ENCODE results near the gene DHX57.

DHX57 gene

DNA sequence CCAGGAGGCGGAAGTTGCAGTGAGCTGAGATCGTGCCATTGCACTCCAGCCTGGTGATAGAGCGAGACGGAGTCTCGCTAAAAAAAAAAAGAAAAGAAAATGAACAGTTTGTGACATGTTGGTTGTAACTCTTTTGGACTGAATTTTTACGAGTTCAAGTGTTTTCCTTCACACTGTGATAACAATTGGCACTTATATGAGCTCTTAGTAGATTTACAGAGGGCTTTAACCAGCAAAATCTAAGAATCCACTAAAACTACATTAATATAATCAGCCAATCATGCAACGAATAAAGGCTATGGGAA, 99.9 kb downstream of the DHX57 start:
- no peaks in the 10 kb centered on the region for H3K36me3 ChIP-seq
- peaks cover 26% of the 10 kb centered on the region for H3K27me3 ChIP-seq
- no peak overlapping the region for H3K27ac ChIP-seq
- TF ChIP-seq, protein P1, sequence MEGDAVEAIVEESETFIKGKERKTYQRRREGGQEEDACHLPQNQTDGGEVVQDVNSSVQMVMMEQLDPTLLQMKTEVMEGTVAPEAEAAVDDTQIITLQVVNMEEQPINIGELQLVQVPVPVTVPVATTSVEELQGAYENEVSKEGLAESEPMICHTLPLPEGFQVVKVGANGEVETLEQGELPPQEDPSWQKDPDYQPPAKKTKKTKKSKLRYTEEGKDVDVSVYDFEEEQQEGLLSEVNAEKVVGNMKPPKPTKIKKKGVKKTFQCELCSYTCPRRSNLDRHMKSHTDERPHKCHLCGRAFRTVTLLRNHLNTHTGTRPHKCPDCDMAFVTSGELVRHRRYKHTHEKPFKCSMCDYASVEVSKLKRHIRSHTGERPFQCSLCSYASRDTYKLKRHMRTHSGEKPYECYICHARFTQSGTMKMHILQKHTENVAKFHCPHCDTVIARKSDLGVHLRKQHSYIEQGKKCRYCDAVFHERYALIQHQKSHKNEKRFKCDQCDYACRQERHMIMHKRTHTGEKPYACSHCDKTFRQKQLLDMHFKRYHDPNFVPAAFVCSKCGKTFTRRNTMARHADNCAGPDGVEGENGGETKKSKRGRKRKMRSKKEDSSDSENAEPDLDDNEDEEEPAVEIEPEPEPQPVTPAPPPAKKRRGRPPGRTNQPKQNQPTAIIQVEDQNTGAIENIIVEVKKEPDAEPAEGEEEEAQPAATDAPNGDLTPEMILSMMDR (IDR thresholded peaks at IDR 0.05), result no peak
- H3K9me3 ChIP-seq, result no peaks in the 10 kb centered on the region
- H3K4me1 ChIP-seq (ENCODE audit: control insufficient read depth in 1 of 2, insufficient read depth in 1 of 2, low read depth in 1 of 2, low read length in 1 of 2), result peaks cover 10 to 15% of the 10 kb centered on the region in 2 experiments
- H3K4me3 ChIP-seq (ENCODE audit: low read depth in 1 of 2, low read length in 1 of 2), result no peak overlapping the region

DNA sequence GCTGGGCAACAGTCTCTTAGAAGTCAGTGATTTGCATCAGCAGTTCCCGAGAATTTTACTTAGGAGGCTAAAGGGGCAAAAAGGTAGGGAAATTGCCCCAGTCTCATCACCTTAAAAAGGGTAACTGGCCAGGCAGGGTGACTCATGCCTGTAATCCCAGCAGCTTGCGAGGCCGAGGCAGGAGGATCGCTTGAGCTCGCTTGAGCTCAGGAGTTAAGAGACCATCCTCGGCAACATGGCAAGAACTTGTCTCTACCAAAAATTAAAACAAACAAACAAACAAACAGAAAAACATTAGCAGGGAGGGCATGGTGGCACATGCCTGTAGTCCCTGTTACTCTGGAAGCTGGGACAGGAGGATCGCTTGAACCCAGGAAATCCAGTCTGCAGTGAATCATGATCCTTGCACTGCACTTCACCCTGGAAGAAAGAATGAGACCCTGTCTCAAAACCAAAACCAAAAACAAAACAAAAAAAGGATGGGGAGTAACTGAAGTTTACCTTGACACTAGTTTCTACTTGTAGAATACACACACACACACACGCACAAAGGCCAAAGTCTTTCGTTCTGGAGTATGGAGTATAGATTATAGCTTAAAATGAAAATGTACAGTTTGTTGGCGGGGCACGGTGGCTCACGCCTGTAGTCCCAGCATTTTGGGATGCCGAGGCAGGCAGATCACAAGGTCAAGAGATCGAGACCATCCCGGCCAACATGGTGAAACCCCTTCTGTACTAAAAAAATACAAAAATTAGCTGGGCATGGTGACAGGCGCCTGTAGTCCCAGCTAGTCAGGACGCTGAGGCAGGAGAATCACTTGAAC, 100.4 kb downstream of the DHX57 start:
- Histone ChIP-seq H3K4me1 (ENCODE audit: control insufficient read depth in 1 of 2, insufficient read depth in 1 of 2, low read depth in 1 of 2, low read length in 1 of 2) (peaks cover 10 to 15% of the 10 kb centered on the region in 2 experiments), H3K27ac (no peak overlapping the region), H3K4me3 (ENCODE audit: low read depth in 1 of 2, low read length in 1 of 2) (no peak overlapping the region), H3K27me3 (peaks cover 26% of the 10 kb centered on the region), H3K36me3 (no peaks in the 10 kb centered on the region), H3K9me3 (no peaks in the 10 kb centered on the region)
- TF ChIP-seq, protein P1 (IDR thresholded peaks at IDR 0.05), result no peak

DNA sequence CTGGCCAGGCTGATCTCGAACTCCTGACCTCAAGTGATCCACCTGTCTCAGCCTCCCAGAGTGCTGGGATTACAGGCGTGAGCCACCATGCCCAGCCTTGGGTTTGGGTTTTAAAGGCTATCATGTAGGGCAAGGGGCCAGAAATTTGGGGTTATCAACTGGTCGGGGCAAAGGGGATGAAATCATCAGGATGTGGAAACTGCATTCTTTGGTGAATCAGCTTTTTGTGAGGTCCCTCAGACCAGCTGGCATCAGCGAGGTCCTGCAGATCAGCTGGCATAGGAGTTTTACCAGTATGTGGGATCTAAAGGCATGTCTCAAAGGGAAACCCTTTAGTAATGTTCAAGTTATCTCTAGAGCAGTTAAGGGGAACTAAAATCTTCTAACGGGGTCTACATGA, 104.1 kb downstream of the DHX57 start:
- Histone ChIP-seq H3K4me1 (ENCODE audit: control insufficient read depth in 1 of 2, insufficient read depth in 1 of 2, low read depth in 1 of 2, low read length in 1 of 2) (no peaks in the 10 kb centered on the region), H3K36me3 (no peaks in the 10 kb centered on the region), H3K27me3 (peaks cover 19% of the 10 kb centered on the region), H3K4me3 (ENCODE audit: low read depth in 1 of 2, low read length in 1 of 2) (no peak overlapping the region), H3K27ac (no peak overlapping the region), H3K9me3 (no peaks in the 10 kb centered on the region)
- TF ChIP-seq, protein P1 (IDR thresholded peaks at IDR 0.05), result no peak

GRCh38 chr2:38765551-38765950, 110.2 kb downstream of the DHX57 start:
- no peak overlapping the region for H3K4me3 ChIP-seq (ENCODE audit: low read depth in 1 of 2, low read length in 1 of 2)
- TF ChIP-seq, protein P1 (IDR thresholded peaks at IDR 0.05), result no peak
- no peaks in the 10 kb centered on the region for H3K36me3 ChIP-seq
- H3K27me3 ChIP-seq, result no peaks in the 10 kb centered on the region
- no peaks in the 10 kb centered on the region for H3K4me1 ChIP-seq (ENCODE audit: control insufficient read depth in 1 of 2, insufficient read depth in 1 of 2, low read depth in 1 of 2, low read length in 1 of 2)
- no peaks in the 10 kb centered on the region for H3K9me3 ChIP-seq
- no peak overlapping the region for H3K27ac ChIP-seq

DNA sequence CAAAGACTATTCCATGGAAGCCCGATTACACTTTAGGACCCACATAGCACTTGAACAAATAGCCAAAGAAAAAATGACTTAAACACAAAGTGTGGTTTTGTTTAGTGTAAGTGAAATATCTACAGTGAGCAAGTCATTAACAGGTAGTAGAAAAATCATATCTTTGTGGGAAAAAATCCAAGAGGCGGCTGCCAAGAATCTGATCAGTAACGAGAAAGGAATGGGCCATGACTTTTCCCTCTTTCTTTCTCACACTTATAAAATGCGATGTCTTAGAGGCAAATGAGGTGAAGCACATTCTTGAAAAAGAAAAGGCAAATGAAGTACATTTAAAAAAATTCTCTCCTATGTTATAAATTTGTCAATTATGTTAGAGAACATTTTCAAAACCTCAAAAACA, 110.6 kb downstream of the DHX57 start:
- H3K4me1 ChIP-seq (ENCODE audit: control insufficient read depth in 1 of 2, insufficient read depth in 1 of 2, low read depth in 1 of 2, low read length in 1 of 2), result no peaks in the 10 kb centered on the region
- no peak overlapping the region for H3K27ac ChIP-seq
- no peaks in the 10 kb centered on the region for H3K9me3 ChIP-seq
- no peaks in the 10 kb centered on the region for H3K36me3 ChIP-seq
- TF ChIP-seq, protein P1 (IDR thresholded peaks at IDR 0.05), result no peak
- no peaks in the 10 kb centered on the region for H3K27me3 ChIP-seq
- no peak overlapping the region for H3K4me3 ChIP-seq (ENCODE audit: low read depth in 1 of 2, low read length in 1 of 2)

All from neutrophil (primary cell).